ENCODE results near the gene SHC2. TPM values are rescaled to one million over a fixed set of nuclear protein-coding genes. Genes with fewer than 3 reads are reported as not detected.

Gene SHC2
- 0.52 to 1.4 TPM (median 1.1 TPM) in 5 replicates for total RNA-seq (2022; extraction: Qiagen RNA extraction)

DNA sequence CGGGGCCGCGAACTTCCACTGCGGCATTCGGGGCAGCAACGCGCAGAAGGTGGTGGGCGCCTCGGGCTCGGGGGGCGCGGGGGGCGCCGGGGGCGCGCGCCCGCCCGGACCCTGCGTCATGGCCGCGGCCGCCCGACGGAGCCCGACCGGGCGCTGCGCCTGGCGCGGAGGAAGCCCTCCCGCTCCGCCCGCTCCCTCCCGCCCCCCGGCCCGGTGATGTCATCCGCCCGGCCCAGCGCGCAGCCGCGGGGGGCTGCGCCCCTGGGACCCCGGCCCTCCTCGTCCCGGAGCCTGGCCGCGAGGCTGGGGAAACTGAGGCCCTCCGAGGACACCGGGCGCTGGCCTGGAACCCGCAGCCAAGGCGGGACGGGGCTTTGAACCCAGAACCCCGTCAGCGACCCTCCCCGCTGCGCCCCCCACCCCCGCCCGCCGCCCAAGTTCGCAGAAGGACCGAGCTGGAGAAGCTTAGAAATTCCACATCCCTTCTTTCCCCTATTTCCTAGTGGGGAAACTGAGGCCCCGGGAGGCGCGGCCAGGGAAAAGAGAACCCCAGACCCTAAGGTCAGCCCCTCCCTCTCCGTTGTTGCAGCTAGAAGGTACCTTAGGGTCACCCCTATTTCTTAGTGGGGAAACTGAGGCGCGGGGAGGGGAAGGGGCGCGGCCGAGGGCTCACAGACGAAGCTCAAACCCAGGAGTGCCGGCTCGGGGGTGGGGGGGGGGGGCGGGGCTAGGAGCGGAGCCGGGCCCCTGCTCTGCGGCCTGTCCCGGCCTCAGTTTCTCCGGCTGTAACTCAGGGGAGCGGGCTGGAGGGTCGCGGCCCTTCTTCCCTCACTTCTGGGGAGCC is at the start of gene SHC2:
Gene SHC2, minus strand, starts transcription at position 157 of the 844 bp plus-strand sequence. Its CDS starts 37 bp downstream, at position 120.

GRCh38 chr19:507286-508203 is 46.7 kb upstream of the SHC2 start, which contains the start of gene TPGS1:
Gene TPGS1 (plus strand): TSS chr19:507497. CDS start chr19:507507, 10 bp downstream.

DNA sequence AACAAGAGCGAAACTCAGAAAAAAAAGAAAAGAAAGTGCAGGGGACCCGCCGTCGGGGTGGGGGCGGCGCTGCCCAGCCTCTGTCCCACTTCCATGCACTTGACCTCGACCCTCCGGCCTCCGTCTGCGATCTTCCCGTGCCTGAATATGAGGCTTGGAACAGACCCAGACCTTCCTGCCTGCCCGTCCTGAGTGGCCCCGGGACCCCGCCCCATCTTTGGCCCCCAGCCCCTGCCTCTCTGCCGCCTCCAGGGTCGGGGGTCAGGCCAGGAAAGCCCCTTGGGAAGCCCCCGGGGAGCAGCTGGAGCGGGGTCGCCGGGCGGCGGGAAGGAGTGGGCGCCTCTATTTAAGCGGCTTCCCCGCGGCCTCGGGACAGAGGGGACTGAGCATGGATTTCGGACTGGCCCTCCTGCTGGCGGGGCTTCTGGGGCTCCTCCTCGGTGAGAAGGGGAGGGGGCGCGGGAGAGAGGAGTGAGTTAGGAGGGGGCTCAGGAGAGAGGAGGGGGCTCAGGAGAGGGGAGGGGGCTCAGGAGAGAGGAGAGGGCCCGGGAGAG is 35.4 kb upstream of the SHC2 start, which contains the start of gene MADCAM1:
Gene MADCAM1, plus strand, starts transcription at position 375 of the 554 bp plus-strand sequence. Its CDS starts 14 bp downstream, at position 389.

GRCh38 chr19:408902-409515 is 51.8 kb downstream of the SHC2 start, which contains the start of gene C2CD4C:
Gene C2CD4C (minus strand): TSS chr19:409147. CDS start chr19:408361, 786 bp downstream.

Other genes with a start within 250 kb of the SHC2 start
- gene PLPP2, start 169.6 kb downstream of the SHC2 start, total RNA-seq (2022; extraction: Qiagen RNA extraction), result 78.6 to 117 TPM (median 112 TPM) in 5 replicates
- 14.9 to 22.8 TPM (median 21.9 TPM) in 5 replicates for gene MIER2, start 116.2 kb downstream of the SHC2 start, total RNA-seq (2022; extraction: Qiagen RNA extraction)
- 0.25 to 0.59 TPM (median 0.54 TPM) in 5 replicates for gene C2CD4C, start 51.9 kb downstream of the SHC2 start, total RNA-seq (2022; extraction: Qiagen RNA extraction)
- gene MADCAM1, start 35.5 kb upstream of the SHC2 start, total RNA-seq (2022; extraction: Qiagen RNA extraction), result 0.23 to 0.39 TPM (median 0.33 TPM) in 5 replicates
- 8.1 to 17.5 TPM (median 17.2 TPM) in 5 replicates for gene TPGS1, start 46.5 kb upstream of the SHC2 start, total RNA-seq (2022; extraction: Qiagen RNA extraction)
- gene CDC34, start 70.7 kb upstream of the SHC2 start, total RNA-seq (2022; extraction: Qiagen RNA extraction), result 67.1 to 108 TPM (median 103 TPM) in 5 replicates
- gene GZMM, start 83.0 kb upstream of the SHC2 start, total RNA-seq (2022; extraction: Qiagen RNA extraction), result 0.15 to 0.57 TPM (median 0.36 TPM) in 5 replicates
- gene BSG, start 111.6 kb upstream of the SHC2 start, total RNA-seq (2022; extraction: Qiagen RNA extraction), result 715 to 760 TPM (median 743 TPM) in 5 replicates
- 27.2 to 45.0 TPM (median 40.3 TPM) in 5 replicates for gene HCN2, start 128.8 kb upstream of the SHC2 start, total RNA-seq (2022; extraction: Qiagen RNA extraction)
- gene POLRMT, start 172.5 kb upstream of the SHC2 start, total RNA-seq (2022; extraction: Qiagen RNA extraction), result 68.3 to 100 TPM (median 97.9 TPM) in 5 replicates
- 0.22 to 1.2 TPM (median 0.76 TPM) in 5 replicates for gene FGF22, start 178.8 kb upstream of the SHC2 start, total RNA-seq (2022; extraction: Qiagen RNA extraction)
- 45.1 to 75.9 TPM (median 71.8 TPM) in 5 replicates for gene RNF126, start 202.2 kb upstream of the SHC2 start, total RNA-seq (2022; extraction: Qiagen RNA extraction)
- gene FSTL3, start 215.4 kb upstream of the SHC2 start, total RNA-seq (2022; extraction: Qiagen RNA extraction), result 153 to 212 TPM (median 193 TPM) in 5 replicates
- gene PRSS57, start 234.4 kb upstream of the SHC2 start, total RNA-seq (2022; extraction: Qiagen RNA extraction), result 0.13 TPM in 1 of 5 replicates, not detected in the others
- gene PALM, start 247.9 kb upstream of the SHC2 start, total RNA-seq (2022; extraction: Qiagen RNA extraction), result 11.5 to 17.8 TPM (median 15.2 TPM) in 5 replicates